ENCODE measurements around the gene FLYWCH1. TPM values are rescaled to one million over a fixed set of nuclear protein-coding genes. Genes with fewer than 3 reads are reported as not detected.

FLYWCH1 gene
- total RNA-seq, 1 donor from 2014 or later: 30.8 TPM

- DNase-seq (ENCODE audit: low spot score): no peak
These were observed 12.1 kb upstream of the FLYWCH1 start for GRCh38 chr16:2899564-2900072.

GRCh38 chr16:2900526-2901075 lies 11.1 kb upstream of the FLYWCH1 start:
- no peak for DNase-seq (ENCODE audit: low spot score)

DNA sequence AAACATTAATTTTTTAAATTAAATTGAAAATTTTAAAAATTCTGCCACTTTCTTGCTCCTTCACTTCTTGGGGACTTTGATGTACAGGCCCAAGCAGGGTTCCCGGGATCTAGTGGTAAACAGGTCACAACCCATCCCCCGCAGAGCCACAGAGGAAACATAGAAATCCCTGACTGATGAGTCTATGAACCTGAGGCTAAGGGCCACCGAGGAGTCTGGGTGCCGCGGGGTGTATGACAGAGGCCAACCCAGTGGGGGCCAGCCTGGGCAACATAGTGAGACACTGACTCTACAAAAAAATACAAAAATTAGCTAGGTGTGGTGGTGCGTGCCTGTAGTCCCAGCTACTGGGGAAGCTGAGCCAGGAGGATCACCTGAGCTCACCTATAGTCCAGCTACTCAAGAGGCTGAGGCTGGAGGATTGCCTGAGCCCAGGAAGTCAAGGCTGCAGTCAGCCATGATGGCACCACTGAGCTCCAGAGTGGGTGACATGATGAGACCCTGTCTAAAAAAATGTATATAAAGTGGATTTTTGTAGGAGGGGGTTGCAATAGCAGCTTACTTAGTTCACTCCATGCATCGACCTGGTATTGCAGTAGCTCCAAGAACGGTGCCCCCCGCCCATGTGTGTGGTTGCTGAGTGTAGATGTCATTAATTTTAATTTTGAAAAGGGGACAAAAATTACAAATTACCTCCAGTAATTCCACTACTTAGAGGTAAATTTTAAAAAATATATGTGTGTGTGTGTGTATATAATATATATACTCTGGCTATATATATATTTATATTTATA lies 9.2 kb upstream of the FLYWCH1 start:
- no peak for DNase-seq (ENCODE audit: low spot score)

DNA sequence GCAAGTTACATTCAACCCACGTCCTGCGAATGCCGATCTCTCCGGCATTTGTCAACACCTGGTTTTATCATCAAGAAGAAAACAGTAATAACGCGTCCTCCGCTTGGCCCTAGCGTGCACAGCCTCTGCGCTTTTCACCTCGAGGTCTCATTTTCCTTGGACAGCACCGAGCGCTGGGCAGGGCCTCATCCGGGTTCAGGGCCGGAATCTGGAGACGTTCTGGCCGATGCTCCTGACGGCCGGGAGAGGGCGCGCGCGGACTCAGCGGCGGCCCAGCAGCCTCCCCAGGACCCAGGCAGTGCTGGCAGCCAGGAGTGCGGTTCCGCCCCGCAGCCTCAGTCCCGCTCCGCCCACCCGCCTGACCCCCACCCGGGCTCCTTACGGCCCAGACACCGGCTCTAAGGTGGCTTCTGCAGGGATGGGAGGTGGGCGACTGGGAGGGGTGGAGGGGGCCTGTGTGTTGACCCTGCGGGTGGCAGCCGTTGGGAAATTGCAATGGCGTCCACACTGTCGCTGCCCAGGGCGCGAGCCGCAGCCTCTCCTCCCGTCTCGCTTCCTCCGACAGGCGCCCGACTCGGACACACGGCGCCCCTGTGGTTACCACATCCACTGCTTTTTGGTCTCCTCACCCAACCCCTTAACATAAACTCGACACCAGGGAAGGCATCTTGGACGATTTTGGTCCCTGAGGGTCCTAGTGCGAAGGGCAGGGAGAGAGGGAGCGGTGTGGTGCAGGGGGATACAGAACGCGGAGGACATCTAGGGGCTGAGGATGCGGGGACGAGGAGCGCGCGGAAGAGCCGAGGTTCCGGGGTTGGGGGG lies 7.4 kb upstream of the FLYWCH1 start:
- peak; percentile 91 for DNase-seq (ENCODE audit: low spot score)

- DNase-seq (ENCODE audit: low spot score): no peak
These were observed 6.8 kb upstream of the FLYWCH1 start for GRCh38 chr16:2904922-2905240.

DNA sequence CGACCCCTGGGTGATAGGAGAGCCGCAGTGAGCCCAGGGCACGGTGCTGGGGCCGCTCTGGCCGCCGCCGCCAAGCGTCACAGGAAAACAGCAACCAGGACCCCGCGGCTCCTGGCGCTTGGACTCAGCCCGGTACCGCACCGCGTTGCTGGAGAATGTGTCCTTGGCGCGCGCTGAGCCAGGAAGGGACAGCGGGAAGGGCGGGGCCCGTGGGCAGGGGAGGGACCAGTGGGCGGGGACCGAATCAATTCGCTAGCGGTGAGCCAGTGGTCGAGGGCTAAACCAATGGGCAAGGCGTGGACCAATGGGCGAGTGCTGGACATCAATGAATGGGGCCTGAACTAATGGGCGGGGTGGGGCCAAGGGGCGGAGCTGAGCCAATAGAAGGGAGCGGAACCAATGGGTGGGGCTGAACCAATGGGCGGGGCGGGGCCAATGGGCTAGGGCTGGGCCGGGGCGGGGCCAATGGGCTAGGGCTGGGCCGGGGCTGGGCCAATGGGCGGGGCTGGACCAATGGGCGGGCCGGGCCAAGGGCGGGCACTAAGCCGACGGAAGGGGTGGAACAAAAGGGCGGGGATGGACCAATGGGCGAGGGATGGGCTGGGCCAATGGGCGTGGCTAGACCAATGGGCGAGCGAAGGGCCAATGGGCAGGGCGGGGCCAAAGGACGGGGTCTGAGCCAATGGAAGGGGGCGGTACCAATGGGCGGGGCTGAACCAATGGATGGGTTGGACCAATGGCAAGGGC lies 6.3 kb upstream of the FLYWCH1 start:
- peak; percentile 98 for DNase-seq (ENCODE audit: low spot score)

DNA sequence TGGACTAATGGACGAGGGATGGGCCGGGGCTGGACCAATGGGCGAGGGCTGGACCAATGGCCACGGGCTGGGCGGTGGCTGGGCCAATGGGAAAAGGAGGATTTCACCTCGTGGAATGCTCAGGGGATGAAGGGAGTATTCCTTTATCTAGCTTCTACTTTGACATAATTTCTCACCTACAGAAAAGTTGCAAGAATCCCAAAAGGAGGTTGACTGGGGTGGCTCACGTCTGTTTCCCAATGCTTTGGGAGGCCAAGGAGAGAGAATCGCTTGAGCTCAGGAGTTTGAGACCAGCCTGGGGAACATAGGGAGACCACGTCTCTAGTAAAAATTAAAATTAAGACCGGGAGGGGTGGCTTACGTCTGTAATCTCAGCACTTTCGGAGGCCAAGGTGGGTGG lies 5.7 kb upstream of the FLYWCH1 start:
- no peak for DNase-seq (ENCODE audit: low spot score)

- peak; percentile 57 for DNase-seq (ENCODE audit: low spot score)
These were observed 4.5 kb upstream of the FLYWCH1 start for GRCh38 chr16:2907084-2907753.

DNA sequence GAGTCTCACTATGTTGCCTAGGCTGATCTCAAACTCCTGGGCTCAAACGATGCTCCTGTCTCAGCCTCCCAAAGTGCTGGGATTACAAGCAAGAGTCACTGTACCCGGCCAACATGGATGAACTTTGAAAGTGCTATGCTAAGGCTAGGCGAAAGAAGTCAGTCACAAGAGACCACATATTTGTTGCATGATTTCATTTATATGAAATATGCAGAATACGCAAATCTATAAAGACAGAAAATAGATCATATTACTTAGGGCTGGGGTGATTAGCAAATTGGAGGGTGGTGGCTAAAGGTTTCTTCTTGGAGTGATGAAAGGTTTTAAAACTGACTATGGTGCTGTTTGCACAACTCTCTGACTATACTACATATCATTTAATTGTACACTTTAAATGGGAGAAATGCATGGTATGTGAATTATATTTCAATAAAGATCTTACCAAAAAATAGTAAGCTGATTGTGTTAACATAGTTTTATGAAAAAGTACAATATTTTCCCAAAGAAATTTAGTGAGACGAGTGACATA lies 1.2 kb upstream of the FLYWCH1 start:
- DNase-seq (ENCODE audit: low spot score): no peak

GRCh38 chr16:2912330-2913199 lies 834 bp downstream of the FLYWCH1 start:
- DNase-seq (ENCODE audit: low spot score): peak; percentile 87

DNA sequence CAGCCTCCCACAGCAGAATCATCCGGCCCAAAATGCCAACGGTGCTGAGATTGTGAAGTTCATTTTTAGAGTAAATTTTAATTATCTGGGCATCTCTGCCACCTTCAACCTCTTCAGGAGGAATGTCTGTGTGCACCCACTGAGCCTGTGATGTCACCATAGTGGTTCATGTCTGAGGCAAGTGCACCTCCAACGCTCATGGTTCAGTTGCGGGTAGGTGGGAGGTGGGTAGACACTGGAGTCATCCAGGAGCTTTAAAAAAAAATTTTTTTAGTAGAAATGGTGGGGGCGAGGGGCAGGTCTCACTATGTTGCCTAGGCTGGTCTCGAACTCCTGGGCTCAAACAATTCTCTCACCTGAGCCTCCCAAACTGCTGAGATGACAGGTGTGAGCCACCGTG lies 1.9 kb downstream of the FLYWCH1 start:
- no peak for DNase-seq (ENCODE audit: low spot score)

DNA sequence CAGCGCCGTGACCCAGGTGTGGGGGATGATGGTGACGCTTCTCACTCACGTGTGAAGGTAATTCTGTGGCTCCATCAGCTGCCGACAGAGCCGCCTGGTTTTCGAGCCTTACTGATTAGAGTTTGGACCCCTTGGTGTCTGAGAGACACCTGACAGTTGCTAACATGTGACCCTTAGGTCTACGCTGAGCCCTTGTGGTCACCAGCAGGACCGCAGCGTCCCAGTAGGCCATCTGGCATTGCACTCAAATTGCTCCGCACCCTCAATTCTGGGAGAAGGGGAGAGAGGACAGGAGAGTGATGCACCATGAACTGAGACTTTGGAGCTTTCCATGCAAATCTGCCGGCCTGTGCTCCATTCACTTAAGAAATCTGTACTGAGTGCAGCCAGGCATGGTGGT lies 2.5 kb downstream of the FLYWCH1 start:
- DNase-seq (ENCODE audit: low spot score): no peak

- DNase-seq (ENCODE audit: low spot score): no peak
These were observed 3.6 kb downstream of the FLYWCH1 start for GRCh38 chr16:2915196-2915929.

- DNase-seq (ENCODE audit: low spot score): peak; percentile 77
These were observed 8.0 kb downstream of the FLYWCH1 start for GRCh38 chr16:2919511-2920255.

DNA sequence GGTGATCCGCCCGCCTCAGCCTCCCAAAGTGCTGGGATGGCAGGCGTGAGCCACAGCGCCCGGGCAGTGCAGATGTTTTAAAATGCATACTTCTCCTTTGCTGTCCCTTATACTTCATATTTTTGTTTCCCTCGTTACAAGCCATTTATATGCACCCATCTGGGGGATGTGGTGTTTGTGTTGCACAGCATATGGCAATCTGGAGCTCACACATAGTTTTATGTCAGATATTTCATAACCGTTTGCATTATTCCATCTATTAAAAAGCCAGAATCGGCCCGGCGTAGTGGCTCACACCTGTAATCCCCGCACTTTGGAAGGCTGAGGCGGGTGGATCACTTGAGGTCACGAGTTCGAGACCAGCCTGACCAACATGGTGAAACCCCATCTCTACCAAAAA lies 11.8 kb downstream of the FLYWCH1 start:
- DNase-seq (ENCODE audit: low spot score): no peak

- peak; percentile 28 for DNase-seq (ENCODE audit: low spot score)
These were observed 13.4 kb downstream of the FLYWCH1 start for GRCh38 chr16:2924901-2925755.

DNA sequence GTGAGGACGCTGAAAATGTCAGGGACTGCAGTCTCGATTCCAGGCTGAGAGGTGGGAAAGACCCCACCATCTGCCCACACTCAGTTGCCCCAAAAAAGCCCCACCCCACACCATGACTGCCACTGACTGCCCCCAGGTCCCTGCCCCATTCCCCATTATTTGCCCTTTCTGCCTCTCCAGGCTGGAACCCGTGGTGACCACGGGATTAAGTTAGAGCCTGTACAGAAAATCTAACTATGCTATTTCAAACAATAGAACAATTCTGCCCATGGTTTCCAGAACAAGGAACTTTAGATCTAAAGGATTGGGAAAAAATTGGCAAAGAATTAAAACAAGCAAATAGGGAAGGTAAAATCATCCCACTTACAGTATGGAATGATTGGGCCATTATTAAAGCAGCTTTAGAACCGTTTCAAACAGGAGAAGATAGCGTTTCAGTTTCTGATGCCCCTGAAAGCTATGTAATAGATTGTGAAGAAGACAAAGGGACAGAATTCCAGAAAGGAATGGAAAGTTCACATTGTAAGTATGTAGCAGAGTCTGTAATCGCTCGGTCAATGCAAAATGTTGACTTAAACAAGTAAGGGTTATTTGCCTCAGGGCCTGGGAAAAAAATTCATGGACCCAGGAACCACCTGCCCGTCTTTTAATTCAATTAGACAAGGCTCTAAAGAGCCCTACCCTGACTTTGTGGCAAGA lies 14.4 kb downstream of the FLYWCH1 start:
- no peak for DNase-seq (ENCODE audit: low spot score)

Measured in umbilical cord (tissue), 2 donors.